ENCODE results near the gene NOC2L.

The NOC2L gene

DNA sequence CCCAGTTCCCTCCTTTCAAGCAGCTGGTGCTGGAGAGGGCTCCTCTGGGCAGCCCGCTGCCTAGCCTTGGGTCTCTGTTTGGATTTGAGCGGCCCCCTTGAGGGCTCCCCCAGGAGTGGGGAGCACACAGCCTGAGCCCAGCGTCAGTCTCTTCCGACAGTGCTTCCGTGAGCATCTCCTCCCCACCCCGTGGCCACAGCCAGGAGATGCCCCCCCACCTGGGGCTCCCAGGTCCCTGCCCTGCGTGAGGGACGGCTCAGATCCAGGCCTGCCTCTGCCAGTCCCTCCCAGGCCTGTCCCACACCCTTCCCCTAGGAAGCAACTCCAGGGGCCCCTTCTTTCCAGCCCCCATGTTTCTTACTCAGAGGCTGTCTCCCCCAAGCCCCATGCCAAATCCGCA, 31.8 kb downstream of the NOC2L start:
- DNase-seq = no peak

DNA sequence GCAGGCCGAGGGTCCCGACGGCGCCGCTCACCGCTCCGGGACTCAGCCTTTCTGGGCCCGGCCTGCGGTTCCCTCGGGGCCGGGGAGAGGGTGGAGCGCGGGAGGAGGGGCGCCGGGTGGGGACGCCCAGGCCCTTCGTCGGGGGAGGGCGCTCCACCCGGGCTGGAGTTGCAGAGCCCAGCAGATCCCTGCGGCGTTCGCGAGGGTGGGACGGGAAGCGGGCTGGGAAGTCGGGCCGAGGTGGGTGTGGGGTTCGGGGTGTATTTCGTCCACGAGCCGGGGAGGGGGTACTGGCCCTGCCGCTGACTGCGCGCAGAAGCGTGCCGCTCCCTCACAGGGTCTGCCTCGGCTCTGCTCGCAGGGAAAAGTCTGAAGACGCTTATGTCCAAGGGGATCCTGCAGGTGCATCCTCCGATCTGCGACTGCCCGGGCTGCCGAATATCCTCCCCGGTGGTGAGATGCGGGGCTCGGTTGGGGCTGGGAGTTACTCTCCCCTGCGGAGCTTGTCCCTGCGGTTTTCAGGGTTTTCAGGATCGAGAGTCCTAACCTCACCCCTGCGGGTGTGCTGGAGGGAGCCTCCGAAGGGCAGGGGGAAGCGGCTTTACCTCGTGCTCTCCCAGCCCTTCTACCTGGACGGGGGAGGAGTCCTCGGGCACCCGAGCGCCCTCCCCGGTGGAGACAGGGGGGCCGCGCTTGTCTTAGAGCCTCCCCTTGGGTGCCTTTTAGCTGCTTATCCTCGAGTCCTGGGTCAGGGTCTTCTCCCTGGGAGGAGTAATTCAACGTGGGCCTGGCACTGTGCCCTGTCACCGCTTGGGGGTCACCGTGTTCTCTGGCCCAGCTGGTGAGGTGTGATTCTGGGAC, 33.3 kb downstream of the NOC2L start:
- no peak for DNase-seq

DNA sequence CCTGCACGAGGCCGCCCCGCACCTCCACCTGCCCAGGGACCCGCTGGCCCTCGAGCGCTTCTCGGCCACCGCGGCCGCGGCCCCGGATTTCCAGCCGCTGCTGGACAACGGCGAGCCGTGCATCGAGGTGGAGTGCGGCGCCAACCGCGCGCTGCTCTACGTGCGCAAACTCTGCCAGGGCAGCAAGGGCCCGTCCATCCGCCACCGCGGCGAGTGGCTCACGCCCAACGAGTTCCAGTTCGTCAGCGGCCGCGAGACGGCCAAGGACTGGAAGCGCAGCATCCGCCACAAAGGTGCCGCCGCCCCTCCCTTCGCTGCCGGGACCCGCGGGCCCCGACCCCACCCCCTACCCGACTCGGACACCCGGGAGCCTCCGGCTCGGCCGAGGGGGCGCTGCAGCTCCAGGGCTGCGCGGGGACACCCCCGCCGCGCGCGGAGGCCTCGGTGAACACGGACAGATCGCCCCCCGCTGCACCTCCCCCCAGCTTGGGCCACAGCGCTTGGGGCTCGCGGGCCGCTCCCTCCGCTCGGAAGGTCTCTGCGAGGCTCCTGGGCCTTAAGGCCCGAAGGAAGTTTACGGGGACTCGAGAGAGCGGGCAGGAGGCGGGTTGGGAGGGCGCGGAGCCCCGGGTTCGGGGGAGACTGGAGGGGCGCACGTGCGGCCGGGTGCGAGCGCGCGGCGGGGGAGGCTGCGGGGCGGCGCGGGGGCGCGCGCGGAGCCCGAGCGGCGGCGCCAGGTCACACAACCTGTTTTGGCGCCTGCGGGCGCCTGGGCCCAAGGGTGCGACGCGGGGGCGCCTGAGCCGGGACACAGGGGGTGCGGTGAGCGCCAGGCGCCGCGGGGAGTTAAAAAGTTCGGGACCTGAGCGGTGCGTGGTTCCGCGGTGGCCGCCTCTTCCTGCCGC, 34.1 kb downstream of the NOC2L start:
- DNase-seq = no peak

GRCh38 chr1:923991-924655, 34.9 kb downstream of the NOC2L start:
- no peak for DNase-seq

DNA sequence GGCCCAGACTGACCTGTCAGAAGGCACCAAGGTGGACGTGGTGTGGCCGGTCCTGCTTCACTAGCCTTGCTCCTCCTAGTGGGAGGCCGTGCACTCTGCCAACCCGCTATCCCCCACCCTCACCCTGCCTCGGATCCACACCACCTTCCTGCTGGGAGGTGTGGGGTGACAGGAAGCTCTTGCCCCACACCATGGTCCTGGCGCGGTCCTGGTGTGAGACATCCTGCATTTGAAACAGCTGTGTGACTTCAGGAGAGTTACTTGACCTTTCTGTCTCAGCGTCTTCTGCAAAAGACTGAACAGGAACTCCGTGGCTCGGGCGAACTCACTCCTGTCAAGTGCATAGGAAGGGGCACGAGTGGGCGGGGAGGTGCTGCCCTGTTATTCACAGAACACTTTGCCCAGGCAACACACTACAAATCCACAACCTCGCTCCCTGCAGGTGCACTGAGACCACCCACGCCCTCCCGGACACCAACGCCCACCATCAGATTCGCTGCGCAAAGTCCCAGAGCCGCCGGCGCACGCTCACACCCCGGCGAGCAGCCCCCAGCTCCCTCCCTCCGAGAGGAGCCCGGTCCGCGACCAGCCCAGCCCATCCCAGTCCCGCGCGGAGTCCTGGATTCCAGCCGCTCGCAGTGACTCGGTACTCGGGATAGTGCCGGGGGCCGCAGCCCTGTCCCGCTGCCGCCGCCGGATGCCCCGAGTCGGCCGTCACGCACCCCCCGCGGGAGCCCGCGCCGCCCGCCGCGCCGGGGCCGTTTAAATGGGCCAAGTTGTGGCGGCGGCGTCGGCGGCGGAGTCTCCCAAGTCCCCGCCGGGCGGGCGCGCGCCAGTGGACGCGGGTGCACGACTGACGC, 35.7 kb downstream of the NOC2L start, which contains the start of gene SAMD11:
TSS of gene SAMD11 (plus strand) at position 793 of the 860 bp plus-strand sequence. CDS start 509 bp downstream, outside the sequence.
- peak in 1 of 2 experiments; percentile 30 for DNase-seq

DNA sequence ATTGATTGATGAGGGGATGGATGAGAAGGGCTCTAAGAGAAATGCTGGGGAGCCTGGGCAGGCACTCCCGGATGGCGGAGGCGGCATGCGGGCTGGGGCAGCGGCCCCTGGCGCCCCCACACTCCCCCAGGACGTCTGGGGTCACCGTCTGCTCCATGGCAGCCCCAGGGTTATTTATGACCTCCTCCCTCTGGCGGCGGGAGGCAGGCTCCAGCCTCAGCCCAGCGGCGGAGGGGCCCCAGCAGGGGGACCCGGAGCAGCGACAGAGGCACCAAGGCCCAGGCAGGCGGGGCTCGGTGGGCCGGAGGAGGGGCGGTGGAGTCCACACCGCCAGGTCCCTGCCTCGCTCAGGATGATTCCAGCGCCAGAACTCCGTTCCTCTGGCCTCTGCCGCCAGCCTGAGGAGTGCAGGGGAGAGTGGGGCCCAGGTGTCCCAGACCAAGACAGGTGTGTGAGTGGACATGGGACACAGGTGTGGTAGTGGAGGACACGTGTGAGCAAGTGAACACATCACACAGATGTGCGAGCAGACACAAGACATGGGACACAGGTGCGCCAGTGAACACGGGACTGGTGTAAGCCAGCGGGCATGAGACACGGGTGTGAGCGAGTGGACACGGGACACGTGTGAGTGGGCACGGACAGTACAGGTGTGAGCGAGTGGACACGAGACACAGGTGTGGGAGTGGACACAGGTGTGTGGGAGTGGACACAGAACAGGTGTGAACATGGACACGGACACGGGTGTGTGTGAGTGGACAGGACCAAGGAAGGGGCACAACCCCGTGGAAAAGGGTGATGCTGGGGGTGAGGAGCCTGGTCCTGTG, 37.8 kb downstream of the NOC2L start:
- peak; percentile 30 for DNase-seq

DNA sequence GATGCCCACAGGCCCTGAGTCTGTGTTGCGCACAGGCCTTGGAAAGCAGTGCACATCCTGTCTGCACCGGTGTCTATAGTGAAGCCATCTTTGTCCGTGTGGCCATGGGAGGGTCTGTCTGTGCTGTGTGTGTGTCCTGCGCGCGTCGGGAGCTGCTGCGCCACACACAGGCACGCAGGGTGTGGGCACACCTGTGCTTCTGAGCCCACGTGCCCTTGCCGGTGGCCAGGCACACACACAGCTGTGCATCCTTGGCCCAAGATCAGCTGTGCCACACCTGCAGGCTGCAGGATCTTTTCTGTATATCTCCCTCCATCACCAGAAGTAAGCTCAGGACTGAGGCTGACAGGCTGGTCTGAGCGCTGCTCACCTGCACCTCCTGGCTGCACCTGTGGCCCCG, 38.5 kb downstream of the NOC2L start:
- no peak for DNase-seq

DNA sequence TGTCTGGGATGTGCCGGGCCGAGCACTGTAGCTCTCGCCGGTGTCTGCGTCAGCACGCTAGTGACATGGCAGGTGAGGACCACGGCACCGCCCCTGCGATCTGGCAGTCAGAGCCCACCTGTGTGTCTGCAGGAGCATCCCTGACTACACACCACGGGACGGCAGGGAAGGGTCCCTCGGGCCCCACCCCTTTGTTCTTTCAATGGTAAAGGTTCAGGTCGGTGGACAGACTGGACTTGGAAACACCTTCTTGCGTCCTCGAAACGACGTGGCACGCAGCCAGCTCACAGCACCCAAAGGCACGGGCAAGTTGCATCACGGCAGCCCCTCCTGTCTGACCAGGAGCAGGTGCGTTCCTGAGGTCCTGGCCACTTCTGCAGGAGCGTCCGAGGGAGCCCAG, 39.0 kb downstream of the NOC2L start:
- DNase-seq = no peak

DNA sequence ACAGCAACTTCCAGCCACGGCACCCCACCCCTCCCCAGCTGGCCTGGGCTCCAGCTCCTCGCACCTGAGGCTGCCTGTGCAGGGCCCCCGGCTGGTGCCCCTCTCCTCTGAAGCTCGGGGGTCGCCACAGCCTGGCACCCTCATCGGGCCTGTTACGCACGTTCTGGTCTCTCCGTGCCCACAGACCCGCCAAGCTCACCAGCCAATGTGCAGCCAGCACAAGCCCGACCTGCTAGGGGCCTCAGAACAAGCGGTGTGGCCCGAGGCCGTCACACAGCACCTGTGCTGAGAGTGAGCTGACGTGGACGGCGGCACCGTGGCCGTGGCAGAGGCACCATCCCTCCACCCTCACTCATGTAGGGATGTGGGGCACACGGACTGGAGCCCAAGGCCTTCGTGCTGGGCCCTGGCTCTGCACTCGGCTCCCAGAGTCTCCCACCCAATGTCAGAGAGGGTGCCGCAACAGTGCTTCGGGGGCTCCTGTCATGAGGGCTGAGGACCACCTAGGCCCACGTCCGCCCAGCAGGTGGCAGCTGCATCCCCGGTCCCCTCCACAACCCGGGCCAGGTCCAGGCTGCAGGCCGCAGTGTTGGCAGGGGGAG, 39.7 kb downstream of the NOC2L start:
- DNase-seq = no peak

GRCh38 chr1:918843-919242, 40.2 kb downstream of the NOC2L start:
- no peak for DNase-seq

DNA sequence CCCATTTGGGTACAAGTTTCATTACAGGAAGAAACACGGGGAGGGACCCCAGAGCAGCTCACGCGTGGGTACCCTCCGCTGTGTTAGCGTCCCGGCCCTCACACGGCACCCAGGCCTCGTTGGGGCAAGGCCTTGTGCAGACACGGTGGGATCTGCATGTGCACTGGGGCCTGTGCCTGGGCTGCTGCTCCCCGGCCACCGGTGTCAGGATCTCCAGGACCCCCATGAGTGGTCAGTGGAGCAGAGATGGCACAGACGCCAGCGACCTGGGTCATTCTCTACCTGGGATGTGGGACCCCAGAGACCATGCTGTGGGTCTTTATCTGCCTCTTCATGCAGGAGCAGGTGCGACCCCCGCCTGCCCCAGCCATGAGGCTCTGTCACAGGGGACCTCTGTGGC, 40.7 kb downstream of the NOC2L start:
- DNase-seq = no peak

- DNase-seq = no peak
Observed at GRCh38 chr1:917466-918091, 41.5 kb downstream of the NOC2L start.

DNA sequence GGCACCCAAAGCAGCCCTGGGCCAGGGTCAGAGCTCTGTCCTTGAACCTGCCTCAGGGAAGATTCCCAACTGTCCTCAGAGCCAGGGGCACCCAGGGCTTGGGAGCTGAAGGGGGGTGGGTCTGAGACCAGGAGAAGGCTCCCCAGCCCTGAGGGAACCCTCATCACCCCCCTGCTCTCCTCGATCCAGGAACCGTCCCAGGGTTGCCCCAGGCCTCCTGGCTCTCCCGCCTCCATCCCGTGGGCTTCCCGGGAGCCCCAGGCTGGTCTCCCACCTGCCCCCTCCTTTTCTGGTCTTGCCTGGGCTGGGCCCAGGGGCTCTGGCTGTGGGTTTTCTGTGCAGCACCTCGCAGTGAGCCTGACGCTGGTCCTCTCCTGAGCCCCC, 42.0 kb downstream of the NOC2L start:
- no peak for DNase-seq

- DNase-seq = no peak
Observed at GRCh38 chr1:916173-917075, 42.6 kb downstream of the NOC2L start.

DNA sequence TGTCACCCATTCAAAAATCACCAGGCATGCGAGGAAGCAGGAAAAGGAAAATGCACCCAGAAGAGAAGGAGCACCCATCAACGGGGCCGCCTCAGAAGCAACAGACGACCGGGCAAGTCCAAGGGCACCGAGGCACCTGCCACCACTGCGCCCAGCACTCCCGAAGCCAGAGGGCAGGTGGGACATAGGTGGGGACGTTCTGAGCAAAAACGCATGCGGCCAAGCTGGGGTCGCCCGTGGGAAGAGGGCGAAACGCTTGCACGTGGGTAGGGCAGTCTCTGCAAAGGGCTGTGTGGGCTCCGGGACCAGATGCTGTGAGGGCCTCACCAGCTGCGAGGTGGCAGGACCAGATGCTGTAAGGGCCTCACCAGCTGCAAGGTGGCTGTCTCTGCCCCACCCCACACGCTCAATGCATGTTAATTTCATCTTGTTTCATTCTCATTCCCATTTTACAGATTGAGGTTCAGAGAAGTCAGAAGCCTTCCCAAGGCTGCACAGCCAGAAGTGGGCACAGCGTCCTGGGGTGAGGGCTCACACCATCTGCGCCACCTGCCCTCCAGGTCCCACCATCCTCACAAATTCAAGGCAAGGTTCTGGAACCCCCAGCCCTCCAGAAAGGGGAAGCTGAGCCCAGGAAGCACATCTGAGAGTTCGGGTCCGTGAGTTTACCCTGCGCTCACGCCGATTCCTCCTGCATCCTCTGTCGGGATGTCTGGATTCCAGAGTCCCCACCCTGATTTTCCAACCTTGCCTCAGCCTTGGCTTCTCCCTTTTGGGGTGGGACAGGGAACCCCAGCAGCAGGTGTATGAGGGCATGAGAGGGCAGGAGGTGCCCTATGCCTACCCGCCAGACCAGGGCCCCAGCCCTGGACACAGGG, 43.5 kb downstream of the NOC2L start:
- DNase-seq = no peak

DNA sequence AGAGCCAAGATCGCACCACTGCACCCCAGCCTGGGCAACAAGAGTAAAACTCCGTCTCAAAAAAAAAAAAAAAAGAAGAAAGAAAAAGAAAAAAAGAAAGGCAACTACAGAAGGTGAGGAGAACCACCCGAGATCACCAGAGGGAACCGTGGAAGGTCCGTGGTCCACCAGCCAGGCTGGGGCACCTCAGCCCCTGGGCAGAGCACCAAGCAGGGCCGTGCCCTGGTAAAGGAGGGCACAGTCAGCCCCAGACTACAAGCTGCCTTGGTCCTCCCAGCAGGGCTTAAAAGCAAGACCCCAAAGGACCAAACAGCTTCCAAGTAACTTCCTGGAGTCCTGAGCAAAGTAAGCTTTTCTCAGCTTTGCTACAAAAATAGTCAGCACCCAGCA, 44.2 kb downstream of the NOC2L start:
- no peak for DNase-seq

GRCh38 chr1:914131-914890, 44.7 kb downstream of the NOC2L start:
- no peak for DNase-seq
